Tibial nerve (tissue), 4 donors: ENCODE data around the gene NPM1. TPM values are rescaled to one million over a fixed set of nuclear protein-coding genes. Genes with fewer than 3 reads are reported as not detected.

Experiments
- DNase-seq, 2 donors: peaks; one replicate each; pipeline ENCODE4 v3.0.0-alpha.2; 2019; ENCODE audit warnings: low spot score in 2 of 2
- H3K27ac ChIP-seq, 4 donors: fragments of 200-600 bp; sonication (generic) in 3 of 4; one replicate each; pipeline ENCODE4 v1.5.1; 2017 to 2019; ENCODE audit warnings: mild to moderate bottlenecking in 1 of 4
- H3K27me3 ChIP-seq, 2 donors: fragments of 200-600 bp; sonication (generic) in 1 of 2; one replicate each; pipeline versions ENCODE4 v1.5.1 to v1.6.0; 2017 to 2019
- H3K36me3 ChIP-seq, 3 donors: fragments of 200-600 bp; sonication (generic); one replicate each; pipeline ENCODE4 v1.5.1; 2018 to 2019
- H3K4me1 ChIP-seq, 4 donors: fragments of 200-600 bp; sonication (generic) in 3 of 4; one replicate each; pipeline ENCODE4 v1.5.1; 2017 to 2019
- H3K4me3 ChIP-seq, 4 donors: fragments of 200-600 bp; sonication (generic) in 3 of 4; one replicate each; pipeline ENCODE4 v1.5.1; 2017 to 2019; ENCODE audit warnings: mild to moderate bottlenecking in 1 of 4, moderate library complexity in 1 of 4
- H3K9me3 ChIP-seq, 4 donors: fragments of 200-600 bp; sonication (generic) in 3 of 4; one replicate each; pipeline ENCODE4 v1.5.1; 2017 to 2019
- CTCF ChIP-seq, 5 experiments: fragments of 200-600 bp in 3 of 5; fragments of 450-650 bp in 2 of 5; sonication (generic) in 3 of 5; IDR thresholded peaks; one replicate each; pipeline ENCODE4 v1.5.1; 2016 to 2019; ENCODE audit warnings: antibody characterized with exemption in 5 of 5, mild to moderate bottlenecking in 3 of 5, moderate library complexity in 2 of 5
- EP300 ChIP-seq, 2 donors: sonication (generic); formaldehyde crosslinking; IDR thresholded peaks; one replicate each; pipeline ENCODE4 v1.6.1; 2017; ENCODE audit warnings: antibody characterized with exemption in 2 of 2, mild to moderate bottlenecking in 1 of 2
- POLR2A ChIP-seq, 2 donors: fragments of 450-650 bp; IDR thresholded peaks; one replicate each; pipeline ENCODE4 v1.6.1; 2017; ENCODE audit warnings: antibody characterized with exemption in 2 of 2, mild to moderate bottlenecking in 2 of 2, moderate library complexity in 2 of 2
- WGBS, 2 donors: methylation state at CpG; one replicate each; pipeline ENCODE4 v1.1.5; 2018; 5-methylcytosine and 5-hydroxymethylcytosine counted together
- small RNA-seq: library from RNA; depleted of rRNA; stranded (forward); fragments of <200 nt; gene quantifications from one replicate; pipeline ENCODE3, GENCODE V24; 2016
- total RNA-seq, 4 donors: library from RNA; depleted of rRNA; stranded (reverse); fragments of >200 nt; gene quantifications; one replicate each; pipeline ENCODE4 v1.1.0, GENCODE V29; 2016

Gene NPM1
- total RNA-seq, 4 donors from 2014 or later = 422 to 496 (median 444) TPM

DNA sequence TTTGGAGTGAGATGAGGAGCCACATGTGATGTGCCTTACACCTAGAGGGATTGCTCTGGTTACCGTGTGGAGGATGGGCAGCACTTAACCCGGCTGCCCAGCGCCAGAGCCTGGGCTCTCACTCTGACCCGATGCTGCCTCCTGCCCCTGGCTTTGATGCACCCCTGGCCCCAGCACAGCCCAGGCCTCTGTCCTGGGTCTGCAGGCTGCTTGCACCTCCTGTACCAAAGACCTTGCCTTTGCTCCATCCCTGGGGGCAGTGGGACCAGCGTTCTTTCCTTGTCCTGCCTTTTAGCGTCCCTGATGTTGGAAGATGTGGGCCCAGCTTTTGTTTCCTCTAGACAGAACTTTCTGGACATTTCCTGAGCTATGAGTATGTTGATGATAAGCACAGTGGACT is 72.2 kb downstream of the NPM1 start:
- no peaks in the 10 kb centered on the region for H3K27me3 ChIP-seq
- TF ChIP-seq POLR2A (IDR thresholded peaks at IDR 0.05) = no peak
- no peak for TF ChIP-seq CTCF (IDR thresholded peaks at IDR 0.05)
- TF ChIP-seq EP300 (IDR thresholded peaks at IDR 0.05) = no peak
- no peak overlapping the region for H3K4me3 ChIP-seq
- WGBS, 2 donors = 69 to 73% methylated on average over 6 of the region's 6 CpGs
- no peak overlapping the region for H3K27ac ChIP-seq
- peaks cover 0 to 4% (median 0%) of the 10 kb centered on the region in 3 donors for H3K36me3 ChIP-seq
- no peak for DNase-seq
- H3K4me1 ChIP-seq = no peaks in the 10 kb centered on the region
- H3K9me3 ChIP-seq = no peaks in the 10 kb centered on the region

Small RNA genes within 50 kb of the gene (small RNA-seq; reads per million reads assigned to genes)
- gene AC091980.1 (not detected), gene MIR3912 (not detected), gene RN7SL339P (not detected), gene SNORA70J (not detected)

Other genes starting within 250 kb of the NPM1 start
- not detected for gene TLX3, start 78.6 kb upstream of the NPM1 start, total RNA-seq
- gene FGF18, start 31.8 kb downstream of the NPM1 start, total RNA-seq = 1 to 10 TPM; 2.4 to 6.9 (median 6.4) TPM